PFSK-1 (cell line): Measurements from ENCODE around the gene GUCA2A.

Source experiments
- FOXP2 ChIP-seq: optimal IDR thresholded peaks from 2 replicates; pipeline ENCODE3; 2011; ENCODE audit warnings: borderline replicate concordance, control low read depth, inconsistent platforms; ENCODE audit not compliant: insufficient read depth; ENCODE audit errors: extremely low read length, extremely low read depth
- POLR2AphosphoS5 ChIP-seq: IDR thresholded peaks from 2 replicates; pipeline ENCODE4 v1.6.1; 2012; ENCODE audit warnings: low read depth, mild to moderate bottlenecking, control low read depth, low read length, moderate library complexity
- REST ChIP-seq, 2 experiments: IDR thresholded peaks; 2 replicates each; pipeline versions ENCODE4 v1.6.1 to v1.8.0; 2011 to 2012; ENCODE audit warnings: low read depth in 2 of 2, low read length in 2 of 2, control low read depth in 1 of 2, inconsistent platforms in 1 of 2, mild to moderate bottlenecking in 1 of 2, moderate library complexity in 1 of 2; ENCODE audit not compliant: insufficient read depth in 1 of 2
- SIN3A ChIP-seq: IDR thresholded peaks from 2 replicates; pipeline ENCODE4 v1.6.1; 2012; ENCODE audit warnings: mild to moderate bottlenecking, low read length, moderate library complexity, borderline replicate concordance; ENCODE audit not compliant: insufficient read depth
- TAF1 ChIP-seq: IDR thresholded peaks from 2 replicates; pipeline ENCODE4 v1.6.1; 2012; ENCODE audit warnings: low read length, control low read depth, borderline replicate concordance; ENCODE audit not compliant: insufficient read depth

Gene GUCA2A

GRCh38 chr1:42145389-42145716 lies 19.2 kb downstream of the GUCA2A start:
- TF ChIP-seq POLR2AphosphoS5: no peak
- no peak for TF ChIP-seq TAF1
- no peak for TF ChIP-seq FOXP2
- no peak for TF ChIP-seq SIN3A
- TF ChIP-seq REST (IDR thresholded peaks at IDR 0.05; ENCODE audit: insufficient read depth in 1 of 2, low read depth in 2 of 2, low read length in 2 of 2): no peak

GRCh38 chr1:42144711-42145388 lies 19.7 kb downstream of the GUCA2A start:
- TF ChIP-seq POLR2AphosphoS5 (no peak), SIN3A (no peak), REST (IDR thresholded peaks at IDR 0.05; ENCODE audit: insufficient read depth in 1 of 2, low read depth in 2 of 2, low read length in 2 of 2) (no peak), TAF1 (no peak), FOXP2 (no peak)

- TF ChIP-seq POLR2AphosphoS5: no peak
- no peak for TF ChIP-seq SIN3A
- no peak for TF ChIP-seq TAF1
- no peak for TF ChIP-seq REST (IDR thresholded peaks at IDR 0.05; ENCODE audit: insufficient read depth in 1 of 2, low read depth in 2 of 2, low read length in 2 of 2)
Measured at GRCh38 chr1:42143896-42144710, 20.4 kb downstream of the GUCA2A start.

- TF ChIP-seq FOXP2 (no peak), SIN3A (no peak), REST (IDR thresholded peaks at IDR 0.05; ENCODE audit: insufficient read depth in 1 of 2, low read depth in 2 of 2, low read length in 2 of 2) (no peak), POLR2AphosphoS5 (no peak), TAF1 (no peak)
Measured at GRCh38 chr1:42142894-42143675, 21.5 kb downstream of the GUCA2A start.
